Stimulated activated memory B cell treated with anti-CD40 and anti-IgM and Interleukin-4, amounts not matched to agents 10 μg/mL and 1 μg/mL and 100 μg/mL, for 72 hours (primary cell): Measurements from ENCODE around the gene TK2.
A peak's percentile ranks its signal among the peaks of the same experiment; 100 is the strongest.

ENCODE experiments used
- ATAC-seq: fragments of 150-1000 bp; cut with Tn5 transposase; 2 replicates; pipeline ENCODE4 v1.10.0; 2021
- H3K27ac Mint-ChIP-seq: one replicate; pipeline ENCODE4 v1.8.0; 2022; ENCODE audit warnings: mild to moderate bottlenecking, mixed read lengths
- H3K27me3 Mint-ChIP-seq: one replicate; pipeline ENCODE4 v1.8.0; 2022; ENCODE audit warnings: mixed read lengths
- H3K36me3 Mint-ChIP-seq: one replicate; pipeline ENCODE4 v1.8.0; 2022; ENCODE audit warnings: mixed read lengths
- H3K4me1 Mint-ChIP-seq: one replicate; pipeline ENCODE4 v1.8.0; 2022; ENCODE audit warnings: mixed read lengths
- H3K4me3 Mint-ChIP-seq: one replicate; pipeline ENCODE4 v1.8.0; 2022; ENCODE audit warnings: mild to moderate bottlenecking, moderate library complexity, mixed read lengths
- H3K9me3 Mint-ChIP-seq: one replicate; pipeline ENCODE4 v1.8.0; 2022; ENCODE audit warnings: mixed read lengths

TK2 gene

GRCh38 chr16:66494916-66495315, 55.0 kb downstream of the TK2 start:
- Mint-ChIP-seq H3K9me3 (peaks cover 3% of the 10 kb centered on the region), H3K27ac (no peak overlapping the region), H3K4me3 (no peak overlapping the region), H3K27me3 (peaks cover 27% of the 10 kb centered on the region), H3K36me3 (no peaks in the 10 kb centered on the region), H3K4me1 (peaks cover 12% of the 10 kb centered on the region)
- ATAC-seq: no peak

- ATAC-seq: no peak
- Mint-ChIP-seq H3K36me3 (no peaks in the 10 kb centered on the region), H3K9me3 (peaks cover 3% of the 10 kb centered on the region), H3K4me1 (peaks cover 12% of the 10 kb centered on the region), H3K27ac (no peak overlapping the region), H3K27me3 (peaks cover 27% of the 10 kb centered on the region), H3K4me3 (no peak overlapping the region)
Measured at GRCh38 chr16:66493490-66494401, 56.2 kb downstream of the TK2 start.

DNA sequence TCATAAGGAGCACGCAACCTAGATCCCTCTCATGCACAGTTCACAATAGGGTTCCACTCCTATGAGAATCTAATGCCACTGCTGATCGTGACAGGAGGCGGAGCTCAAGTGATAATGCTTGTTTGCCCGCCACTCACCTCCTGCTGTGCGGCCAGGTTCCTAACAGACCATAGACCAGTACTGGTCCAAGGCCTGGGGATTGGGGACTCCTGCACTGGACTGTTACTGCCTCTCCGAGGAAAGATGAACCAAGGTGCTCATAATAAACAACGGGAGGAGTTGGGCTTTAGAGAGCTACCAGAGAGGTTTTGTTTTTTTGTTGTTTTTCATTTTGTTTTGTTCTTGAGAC, 58.2 kb downstream of the TK2 start:
- no peak overlapping the region for H3K27ac Mint-ChIP-seq
- no peaks in the 10 kb centered on the region for H3K36me3 Mint-ChIP-seq
- peaks cover 27% of the 10 kb centered on the region for H3K27me3 Mint-ChIP-seq
- H3K9me3 Mint-ChIP-seq: peaks cover 3% of the 10 kb centered on the region
- ATAC-seq: no peak
- peaks cover 12% of the 10 kb centered on the region for H3K4me1 Mint-ChIP-seq
- H3K4me3 Mint-ChIP-seq: no peak overlapping the region

DNA sequence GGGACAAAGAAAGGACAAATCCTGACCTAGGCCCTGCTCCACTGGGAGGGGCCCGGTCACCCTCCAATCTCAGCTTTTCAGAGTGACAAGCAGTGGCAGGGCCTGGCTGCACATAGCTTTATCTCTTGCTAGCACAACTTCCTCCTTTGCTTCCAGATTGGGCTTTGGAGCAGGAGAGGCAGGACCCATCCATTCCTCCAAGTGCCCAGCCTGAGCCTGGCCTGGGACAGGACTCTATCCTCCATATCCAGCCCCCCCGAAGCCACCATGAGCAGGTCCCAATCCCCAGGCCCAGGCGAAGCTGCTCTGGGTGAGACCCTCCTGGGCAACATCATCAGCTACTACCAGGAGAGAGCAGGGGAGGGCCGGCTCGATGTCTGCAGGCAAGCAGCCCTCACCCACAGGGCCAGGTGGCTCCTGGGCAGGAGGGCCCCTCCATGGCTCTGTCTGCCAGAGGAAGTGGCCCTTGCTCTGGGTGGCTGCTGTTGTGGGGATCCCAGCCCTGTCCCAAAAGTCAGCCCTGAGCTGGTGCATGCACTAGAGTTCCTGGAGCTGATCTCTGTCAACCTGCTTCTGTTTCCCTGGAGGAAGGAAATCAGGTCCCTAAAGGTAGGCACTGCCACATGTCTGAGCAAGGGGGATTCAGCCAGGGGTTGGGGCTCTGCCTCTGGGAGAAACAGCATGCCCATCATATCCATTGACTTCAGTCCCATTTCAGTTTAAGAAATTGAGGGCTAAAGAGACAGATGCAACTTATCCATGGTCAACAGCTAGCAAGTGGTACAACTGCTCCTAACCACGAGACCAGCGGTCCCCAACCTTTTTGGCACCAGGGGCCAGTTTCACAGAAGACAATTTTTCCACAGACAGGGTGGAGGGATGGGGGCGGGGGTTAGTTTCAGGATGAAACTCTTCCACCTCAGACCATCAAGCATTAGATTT, 58.9 kb downstream of the TK2 start:
- H3K27ac Mint-ChIP-seq: no peak overlapping the region
- no peak overlapping the region for H3K4me3 Mint-ChIP-seq
- ATAC-seq: peak; percentile 48
- H3K4me1 Mint-ChIP-seq: peaks cover 12% of the 10 kb centered on the region
- peaks cover 27% of the 10 kb centered on the region for H3K27me3 Mint-ChIP-seq
- H3K36me3 Mint-ChIP-seq: no peaks in the 10 kb centered on the region
- H3K9me3 Mint-ChIP-seq: peaks cover 3% of the 10 kb centered on the region

GRCh38 chr16:66489818-66490217, 60.1 kb downstream of the TK2 start:
- Mint-ChIP-seq H3K27me3 (peaks cover 27% of the 10 kb centered on the region), H3K4me3 (no peak overlapping the region), H3K27ac (no peak overlapping the region), H3K4me1 (peaks cover 18% of the 10 kb centered on the region), H3K9me3 (no peaks in the 10 kb centered on the region), H3K36me3 (no peaks in the 10 kb centered on the region)
- ATAC-seq: no peak

DNA sequence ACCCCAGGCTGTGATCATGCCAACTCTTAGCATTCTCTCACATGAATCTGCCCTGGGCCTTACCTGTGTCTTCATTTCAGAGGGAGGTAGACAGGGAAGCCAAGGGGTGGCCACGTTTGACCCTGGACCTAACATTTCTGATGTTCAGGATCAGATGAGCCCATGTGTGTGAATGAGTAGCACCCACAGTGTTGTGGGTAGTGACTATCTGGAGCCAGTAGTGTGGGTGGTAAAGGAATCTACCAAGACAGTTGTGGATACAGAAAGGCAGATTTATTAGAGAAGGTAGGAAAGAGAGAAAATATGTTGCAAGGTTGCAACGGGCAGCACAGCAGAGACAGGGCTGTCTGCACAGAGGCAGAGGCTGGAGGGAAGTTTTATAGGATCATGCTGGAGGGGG, 60.5 kb downstream of the TK2 start:
- no peaks in the 10 kb centered on the region for H3K9me3 Mint-ChIP-seq
- no peak overlapping the region for H3K4me3 Mint-ChIP-seq
- H3K4me1 Mint-ChIP-seq: peaks cover 20% of the 10 kb centered on the region
- no peak overlapping the region for H3K27ac Mint-ChIP-seq
- peaks cover 31% of the 10 kb centered on the region for H3K27me3 Mint-ChIP-seq
- H3K36me3 Mint-ChIP-seq: no peaks in the 10 kb centered on the region
- ATAC-seq: no peak

DNA sequence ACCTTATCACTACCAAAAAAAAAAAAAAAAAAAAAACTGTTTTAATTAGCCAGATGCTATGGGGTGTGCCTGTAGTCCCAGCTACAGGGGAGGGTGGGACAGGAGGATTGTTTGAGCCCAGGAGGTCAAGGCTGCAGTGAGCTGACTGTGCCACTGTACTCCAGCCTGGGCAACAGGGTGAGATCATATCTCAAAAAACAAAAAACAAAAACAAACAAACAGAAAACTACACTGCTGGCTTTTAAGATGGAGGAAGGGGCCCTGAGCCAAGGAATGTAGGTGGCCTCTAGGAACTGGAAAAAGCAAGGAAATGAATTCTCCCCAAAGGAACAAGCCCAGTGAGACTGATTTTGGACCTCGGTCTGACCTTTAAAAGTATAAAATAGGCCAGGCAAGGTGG, 61.4 kb downstream of the TK2 start:
- Mint-ChIP-seq H3K27me3 (peaks cover 27% of the 10 kb centered on the region), H3K4me1 (peaks cover 28% of the 10 kb centered on the region), H3K36me3 (no peaks in the 10 kb centered on the region), H3K9me3 (no peaks in the 10 kb centered on the region), H3K4me3 (no peak overlapping the region), H3K27ac (no peak overlapping the region)
- no peak for ATAC-seq

- Mint-ChIP-seq H3K27me3 (peaks cover 19% of the 10 kb centered on the region), H3K9me3 (no peaks in the 10 kb centered on the region), H3K4me1 (peaks cover 33% of the 10 kb centered on the region), H3K27ac (no peak overlapping the region), H3K36me3 (no peaks in the 10 kb centered on the region), H3K4me3 (no peak overlapping the region)
- no peak for ATAC-seq
Measured at GRCh38 chr16:66487580-66488275, 62.2 kb downstream of the TK2 start.

DNA sequence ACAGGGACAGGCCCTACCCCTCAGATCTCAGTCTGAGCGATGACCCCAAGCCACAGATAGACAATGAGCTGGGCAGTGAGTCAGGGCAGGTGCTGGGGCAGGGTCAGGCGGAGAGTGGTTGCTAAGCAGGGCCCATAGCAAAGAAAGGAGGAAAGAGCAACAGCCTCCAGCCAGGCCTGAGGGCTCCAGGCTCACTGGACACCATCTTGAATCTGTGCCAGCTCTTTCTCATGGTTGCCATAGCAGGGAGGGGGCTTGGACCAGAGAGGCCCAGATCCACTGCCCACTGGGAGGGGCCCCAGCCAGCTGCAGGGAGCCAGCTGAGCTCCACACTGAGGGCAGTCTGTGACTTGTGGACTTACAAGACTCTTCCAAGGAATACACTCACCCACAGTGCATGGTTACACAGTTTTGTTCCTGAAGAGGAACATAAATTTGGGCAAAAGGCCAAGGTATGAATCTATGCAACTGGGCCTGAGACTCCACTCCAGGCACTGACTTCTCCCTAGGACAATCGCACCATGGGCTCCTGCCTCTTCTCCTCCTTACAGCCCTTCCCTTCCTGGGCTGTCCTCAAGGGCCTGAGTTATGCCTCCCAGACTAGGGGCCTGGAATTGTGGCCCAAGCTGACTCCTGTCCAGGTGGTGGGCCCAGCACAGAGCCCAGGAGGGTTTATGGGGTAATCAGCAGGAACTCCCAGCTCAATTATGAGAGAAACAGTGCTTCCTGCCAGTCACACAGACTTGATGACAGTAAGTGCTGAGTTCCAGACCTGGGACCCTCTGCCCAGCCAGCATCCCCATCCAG, 62.9 kb downstream of the TK2 start:
- no peak overlapping the region for H3K27ac Mint-ChIP-seq
- no peaks in the 10 kb centered on the region for H3K9me3 Mint-ChIP-seq
- ATAC-seq: no peak
- H3K4me3 Mint-ChIP-seq: no peak overlapping the region
- H3K4me1 Mint-ChIP-seq: peaks cover 33% of the 10 kb centered on the region
- H3K27me3 Mint-ChIP-seq: peaks cover 18% of the 10 kb centered on the region
- H3K36me3 Mint-ChIP-seq: no peaks in the 10 kb centered on the region

- ATAC-seq: no peak
- no peak overlapping the region for H3K27ac Mint-ChIP-seq
- peaks cover 18% of the 10 kb centered on the region for H3K27me3 Mint-ChIP-seq
Measured at GRCh38 chr16:66486199-66486772, 63.6 kb downstream of the TK2 start.

DNA sequence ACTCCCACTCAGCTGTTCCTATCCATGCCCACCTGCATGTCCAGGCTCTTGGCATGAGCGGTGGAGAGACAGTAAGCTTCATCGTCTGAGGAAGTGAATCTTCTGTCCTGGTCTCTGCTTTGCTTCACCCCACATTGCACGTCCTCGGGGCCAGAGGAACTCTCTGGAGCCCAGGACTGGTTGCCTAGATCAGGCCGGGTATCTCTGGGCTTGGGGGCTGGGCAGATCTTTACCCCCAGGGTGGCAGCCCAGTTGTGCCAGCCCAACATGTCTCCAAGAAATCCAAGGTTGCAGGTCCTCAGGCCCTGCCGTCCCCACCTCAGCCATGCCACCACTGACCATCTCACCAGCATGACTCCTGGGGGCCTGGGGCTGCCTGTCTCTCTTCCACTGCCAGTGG, 64.5 kb downstream of the TK2 start:
- Mint-ChIP-seq H3K27ac (no peak overlapping the region), H3K36me3 (no peaks in the 10 kb centered on the region), H3K4me3 (no peak overlapping the region), H3K27me3 (peaks cover 18% of the 10 kb centered on the region), H3K9me3 (no peaks in the 10 kb centered on the region), H3K4me1 (peaks cover 21% of the 10 kb centered on the region)
- ATAC-seq: no peak

More at GRCh38 chr16:66486199-66486772, 63.6 kb downstream of the TK2 start:
- H3K36me3 Mint-ChIP-seq: no peaks in the 10 kb centered on the region
- H3K4me3 Mint-ChIP-seq: no peak overlapping the region
- no peaks in the 10 kb centered on the region for H3K9me3 Mint-ChIP-seq
- H3K4me1 Mint-ChIP-seq: peaks cover 30% of the 10 kb centered on the region

- peaks cover 21% of the 10 kb centered on the region for H3K4me1 Mint-ChIP-seq
- H3K9me3 Mint-ChIP-seq: no peaks in the 10 kb centered on the region
- peaks cover 18% of the 10 kb centered on the region for H3K27me3 Mint-ChIP-seq
- H3K27ac Mint-ChIP-seq: no peak overlapping the region
- no peaks in the 10 kb centered on the region for H3K36me3 Mint-ChIP-seq
- ATAC-seq: no peak
- H3K4me3 Mint-ChIP-seq: no peak overlapping the region
Measured at GRCh38 chr16:66484453-66485213, 65.3 kb downstream of the TK2 start.

GRCh38 chr16:66483689-66484452, 66.1 kb downstream of the TK2 start:
- H3K27me3 Mint-ChIP-seq: peaks cover 18% of the 10 kb centered on the region
- H3K27ac Mint-ChIP-seq: no peak overlapping the region
- H3K4me3 Mint-ChIP-seq: no peak overlapping the region
- no peaks in the 10 kb centered on the region for H3K36me3 Mint-ChIP-seq
- no peaks in the 10 kb centered on the region for H3K9me3 Mint-ChIP-seq
- ATAC-seq: peak; percentile 71
- H3K4me1 Mint-ChIP-seq: peaks cover 23% of the 10 kb centered on the region
